Left lung (tissue), 10 donors: Measurements from ENCODE around the gene C3orf20. TPM values are rescaled to one million over a fixed set of nuclear protein-coding genes. Genes with fewer than 3 reads are reported as not detected.
"Not testable (repeated sequence)": the region's sequence is repeated elsewhere in the genome, so short reads cannot be mapped to it uniquely, and the experiment has no call there.

Experiments
- ATAC-seq: fragments of 200-7000 bp; cut with Tn5 transposase; one replicate; pipeline ENCODE4 v1.9.1; 2020; ENCODE audit warnings: moderate library complexity
- DNase-seq, 4 donors: peaks; one replicate each; pipeline ENCODE4 v3.0.0-alpha.2; 2013 to 2020
- H3K27ac ChIP-seq, 2 donors: fragments of 200-600 bp; sonication (generic) in 1 of 2; one replicate each; pipeline versions ENCODE4 v1.5.0 to v1.8.0; 2020 to 2021
- H3K27me3 ChIP-seq, 2 donors: fragments of 200-600 bp; sonication (generic) in 1 of 2; one replicate each; pipeline versions ENCODE4 v1.5.0 to v1.8.0; 2020 to 2021
- H3K36me3 ChIP-seq, 2 donors: fragments of 200-600 bp; sonication (generic) in 1 of 2; one replicate each; pipeline versions ENCODE4 v1.5.0 to v1.8.0; 2020 to 2021
- H3K4me1 ChIP-seq, 2 donors: fragments of 200-600 bp; one replicate each; pipeline ENCODE4 v1.8.0; 2021
- H3K4me3 ChIP-seq, 2 donors: fragments of 200-600 bp; sonication (generic) in 1 of 2; one replicate each; pipeline versions ENCODE4 v1.5.0 to v1.8.0; 2020 to 2021; ENCODE audit warnings: mild to moderate bottlenecking in 1 of 2
- H3K9me3 ChIP-seq, 2 donors: fragments of 200-600 bp; sonication (generic) in 1 of 2; one replicate each; pipeline versions ENCODE4 v1.5.0 to v1.8.0; 2020 to 2021
- intact Hi-C, 2 donors: fragments of 100-400 bp; cut with DNase I; formaldehyde crosslinking; loops; one replicate each; pipeline versions ENCODE4 v1.11.2 to v1.14.2; 2022
- polyA plus RNA-seq, 6 donors: library from polyadenylated mRNA; unstranded; fragments of 120-200 nt; gene quantifications; one replicate each; pipeline ENCODE4 v1.2.1, GENCODE V29; 2013; ENCODE audit not compliant: insufficient read length in 6 of 6
- total RNA-seq, 2 donors: library from RNA; stranded (reverse); fragmentation: NEBNext Ultra II Directional; extraction: Animal tissue kit (Norgen Biotek cat#: 25700); gene quantifications; one replicate each; pipeline ENCODE4 v1.2.1, GENCODE V29; 2021
- TF ChIP-seq, protein P1 (sequence below), 2 donors: fragments of 200-600 bp; sonication (generic) in 1 of 2; IDR thresholded peaks; one replicate each; pipeline versions ENCODE4 v1.5.0 to v1.8.0; 2021; ENCODE audit warnings: antibody characterized with exemption in 2 of 2
- donor health status: DM: no; HTN: yes; CAD: no.
- donor health status: DM: no; HTN: no; CAD: no.

Gene C3orf20
- total and polyA plus RNA-seq, 8 donors = 0.06 to 0.31 (median 0.17) TPM; not detected in 1

DNA sequence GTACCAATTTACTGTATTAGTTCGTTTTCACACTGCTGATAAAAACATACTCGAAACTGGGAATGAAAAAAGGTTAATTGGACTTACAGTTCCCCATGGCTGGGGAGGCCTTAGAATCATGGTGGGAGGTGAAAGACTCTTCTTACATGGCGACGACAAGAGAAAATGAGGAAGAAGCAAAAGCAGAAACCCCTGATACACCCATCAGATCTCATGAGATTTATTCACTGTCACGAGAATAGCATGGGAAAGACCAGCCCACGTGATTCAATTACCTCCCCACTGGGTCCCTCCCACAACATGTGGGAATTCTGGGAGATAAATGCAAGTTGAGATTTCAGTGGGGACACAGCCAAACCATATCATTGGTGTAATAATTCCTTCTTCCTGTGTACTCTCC lies 69.6 kb downstream of the C3orf20 start:
- Histone ChIP-seq H3K9me3 (peaks cover 0 to 14% of the 10 kb centered on the region in 2 donors), H3K27me3 (no peaks in the 10 kb centered on the region), H3K27ac (no peak overlapping the region), H3K36me3 (no peaks in the 10 kb centered on the region), H3K4me1 (no peaks in the 10 kb centered on the region), H3K4me3 (no peak overlapping the region)
- ATAC-seq = no peak
- intact Hi-C loops = no loop called here
- TF ChIP-seq, protein P1, sequence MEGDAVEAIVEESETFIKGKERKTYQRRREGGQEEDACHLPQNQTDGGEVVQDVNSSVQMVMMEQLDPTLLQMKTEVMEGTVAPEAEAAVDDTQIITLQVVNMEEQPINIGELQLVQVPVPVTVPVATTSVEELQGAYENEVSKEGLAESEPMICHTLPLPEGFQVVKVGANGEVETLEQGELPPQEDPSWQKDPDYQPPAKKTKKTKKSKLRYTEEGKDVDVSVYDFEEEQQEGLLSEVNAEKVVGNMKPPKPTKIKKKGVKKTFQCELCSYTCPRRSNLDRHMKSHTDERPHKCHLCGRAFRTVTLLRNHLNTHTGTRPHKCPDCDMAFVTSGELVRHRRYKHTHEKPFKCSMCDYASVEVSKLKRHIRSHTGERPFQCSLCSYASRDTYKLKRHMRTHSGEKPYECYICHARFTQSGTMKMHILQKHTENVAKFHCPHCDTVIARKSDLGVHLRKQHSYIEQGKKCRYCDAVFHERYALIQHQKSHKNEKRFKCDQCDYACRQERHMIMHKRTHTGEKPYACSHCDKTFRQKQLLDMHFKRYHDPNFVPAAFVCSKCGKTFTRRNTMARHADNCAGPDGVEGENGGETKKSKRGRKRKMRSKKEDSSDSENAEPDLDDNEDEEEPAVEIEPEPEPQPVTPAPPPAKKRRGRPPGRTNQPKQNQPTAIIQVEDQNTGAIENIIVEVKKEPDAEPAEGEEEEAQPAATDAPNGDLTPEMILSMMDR (IDR thresholded peaks at IDR 0.05) = no peak
- no peak for DNase-seq

DNA sequence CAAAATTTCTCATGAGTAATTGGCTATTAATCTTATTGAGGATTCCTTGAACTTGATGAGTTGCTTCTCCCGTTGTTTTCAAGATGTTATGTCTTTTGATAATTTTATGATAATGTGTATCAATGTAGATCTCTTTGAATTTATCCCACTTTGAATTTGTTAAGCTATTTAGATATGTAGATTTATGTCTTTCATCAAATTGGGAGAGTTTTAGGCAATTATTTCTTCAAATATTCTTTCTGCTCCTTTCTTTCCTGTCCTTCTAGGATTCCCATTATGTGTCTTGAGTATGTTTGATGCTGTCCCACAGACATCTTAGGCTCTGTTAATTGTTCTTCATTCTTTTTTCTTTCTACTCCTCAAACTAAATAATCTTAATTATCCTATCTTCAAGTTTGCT lies 75.7 kb downstream of the C3orf20 start:
- DNase-seq (no peak), ATAC-seq (no peak)
- H3K27ac ChIP-seq = no peak overlapping the region
- TF ChIP-seq, protein P1 (IDR thresholded peaks at IDR 0.05) = no peak
- no peaks in the 10 kb centered on the region for H3K4me1 ChIP-seq
- peaks cover 0 to 13% of the 10 kb centered on the region in 2 donors for H3K9me3 ChIP-seq
- intact Hi-C loops = no loop called here
- no peaks in the 10 kb centered on the region for H3K36me3 ChIP-seq
- no peaks in the 10 kb centered on the region for H3K27me3 ChIP-seq
- no peak overlapping the region for H3K4me3 ChIP-seq

GRCh38 chr3:14752979-14753378 lies 78.0 kb downstream of the C3orf20 start:
- H3K9me3 ChIP-seq = peaks cover 0 to 13% of the 10 kb centered on the region in 2 donors
- H3K27ac ChIP-seq, intact Hi-C loops, H3K4me3 ChIP-seq, H3K4me1 ChIP-seq, H3K36me3 ChIP-seq, DNase-seq, H3K27me3 ChIP-seq, ATAC-seq: not testable (repeated sequence)

DNA sequence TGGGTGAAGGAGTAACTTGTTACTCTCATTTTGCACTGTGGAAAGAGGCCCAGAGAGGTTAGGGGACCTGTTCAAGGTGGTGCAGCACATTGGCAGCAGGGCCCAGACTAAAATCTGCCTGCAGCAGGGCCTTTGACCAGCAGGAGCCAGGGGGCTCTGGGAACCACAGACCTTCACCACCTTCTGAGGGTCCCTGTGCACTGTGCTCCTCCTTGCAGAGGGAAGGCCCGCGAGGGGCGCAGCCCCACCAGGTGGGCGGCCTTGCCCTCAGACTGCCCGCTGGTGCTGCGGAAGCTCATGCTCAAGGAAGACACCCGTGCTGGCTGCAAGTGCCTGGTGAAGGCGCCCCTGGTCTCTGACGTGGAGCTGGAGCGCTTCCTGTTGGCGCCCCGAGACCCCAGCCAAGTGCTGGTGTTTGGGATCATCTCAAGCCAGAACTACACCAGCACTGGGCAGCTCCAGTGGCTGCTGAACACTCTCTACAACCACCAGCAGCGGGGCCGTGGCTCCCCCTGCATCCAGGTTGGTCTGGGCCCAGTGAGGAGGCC lies 82.3 kb downstream of the C3orf20 start:
- ATAC-seq (no peak), DNase-seq (no peak)
- no peak overlapping the region for H3K4me3 ChIP-seq
- no peaks in the 10 kb centered on the region for H3K4me1 ChIP-seq
- H3K27me3 ChIP-seq = no peaks in the 10 kb centered on the region
- intact Hi-C loops = no loop called here
- no peaks in the 10 kb centered on the region for H3K9me3 ChIP-seq
- TF ChIP-seq, protein P1 (IDR thresholded peaks at IDR 0.05) = no peak
- no peak overlapping the region for H3K27ac ChIP-seq
- H3K36me3 ChIP-seq = no peaks in the 10 kb centered on the region

DNA sequence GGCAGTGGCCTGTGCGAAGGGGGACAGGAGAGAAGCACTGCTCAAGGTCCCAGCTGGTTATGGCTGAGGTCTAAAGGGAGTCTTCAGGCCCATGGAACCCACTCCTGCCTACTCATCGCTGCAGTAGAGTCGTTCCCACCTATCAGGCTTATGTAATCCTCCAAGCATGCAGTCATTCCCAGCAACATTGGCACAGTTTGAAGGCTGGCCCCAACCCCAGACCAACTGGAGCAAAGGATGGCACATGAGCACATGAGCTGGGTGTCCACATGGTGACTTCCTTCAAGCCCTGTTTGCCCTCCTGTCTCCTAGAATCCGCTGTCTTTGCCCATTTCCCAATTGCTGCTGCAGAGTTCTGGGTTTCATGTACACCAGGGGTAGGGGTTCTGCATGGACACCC lies 83.4 kb downstream of the C3orf20 start:
- TF ChIP-seq, protein P1 (IDR thresholded peaks at IDR 0.05) = no peak
- H3K9me3 ChIP-seq = no peaks in the 10 kb centered on the region
- H3K4me3 ChIP-seq = no peak overlapping the region
- no peak overlapping the region for H3K27ac ChIP-seq
- intact Hi-C loops = no loop called here
- ATAC-seq (no peak), DNase-seq (no peak)
- H3K36me3 ChIP-seq = no peaks in the 10 kb centered on the region
- H3K4me1 ChIP-seq = no peaks in the 10 kb centered on the region
- H3K27me3 ChIP-seq = no peaks in the 10 kb centered on the region

DNA sequence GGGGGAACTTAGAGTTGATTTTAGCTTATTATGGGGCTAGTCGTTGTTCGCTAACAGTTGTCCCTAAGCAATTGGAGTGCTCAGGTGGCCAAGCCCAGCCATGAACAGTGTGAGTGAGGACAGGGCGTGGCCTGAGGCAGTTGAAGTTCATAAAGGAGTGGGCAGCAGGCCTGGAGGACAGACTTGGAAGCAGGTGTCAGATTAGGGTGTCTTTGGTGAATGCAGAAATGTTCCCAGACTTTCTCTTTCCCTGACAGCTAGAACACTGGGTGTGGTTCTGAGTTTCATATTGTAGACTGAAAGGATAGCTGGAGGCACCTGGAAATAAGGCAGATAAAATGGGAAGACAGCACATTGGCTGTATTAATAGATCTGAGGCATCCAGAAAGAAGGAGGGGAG lies 84.0 kb downstream of the C3orf20 start:
- DNase-seq (no peak), ATAC-seq (peak; percentile 27)
- no peak overlapping the region for H3K4me3 ChIP-seq
- no peaks in the 10 kb centered on the region for H3K9me3 ChIP-seq
- no peaks in the 10 kb centered on the region for H3K27me3 ChIP-seq
- H3K36me3 ChIP-seq = no peaks in the 10 kb centered on the region
- H3K4me1 ChIP-seq = no peaks in the 10 kb centered on the region
- no peak overlapping the region for H3K27ac ChIP-seq
- intact Hi-C loops = no loop called here
- TF ChIP-seq, protein P1 (IDR thresholded peaks at IDR 0.05) = no peak
